ENCODE data around the gene HECW1. TPM values are rescaled to one million over a fixed set of nuclear protein-coding genes. Genes with fewer than 3 reads are reported as not detected.

The HECW1 gene
- total and polyA plus RNA-seq, 2 of the 8 experiments (the other 6 are each of a cell fraction or from before 2014, with no cell fraction given), result 2.9 to 12.7 TPM

- POLR2A ChIA-PET (ENCODE audit: partially characterized antibody), result no interaction called here
- Histone ChIP-seq H4K91ac (replicated peaks; ENCODE audit: insufficient read length, low read length) (no peak overlapping the region), H2AK5ac (ENCODE audit: low read depth, low read length) (no peak overlapping the region), H3K23me2 (ENCODE audit: low read depth, low read length) (no peaks in the 10 kb centered on the region), H3K56ac (replicated peaks; ENCODE audit: insufficient read length, low read depth, low read length) (no peak overlapping the region), H3K4me1 (replicated peaks in 1 of 4; ENCODE audit: control insufficient read depth in 3 of 4, insufficient read depth in 4 of 4, low read length in 3 of 4) (peaks cover 0 to 3% (median under 1%) of the 10 kb centered on the region in 4 experiments; a peak in 2 of 7 replicates), H3K4me3 (ENCODE audit: extremely low read depth in 1 of 4, insufficient read depth in 2 of 4, low read depth in 3 of 4, low read length in 4 of 4) (no peak overlapping the region), H3K14ac (ENCODE audit: insufficient read length) (no peak overlapping the region), H3K9me3 (ENCODE audit: insufficient read depth in 2 of 2, low read depth in 1 of 2, low read length in 1 of 2) (no peaks in the 10 kb centered on the region), H2BK120ac (replicated peaks; ENCODE audit: low read depth, low read length) (no peak overlapping the region), H2BK15ac (ENCODE audit: low read length) (no peak overlapping the region), H4K5ac (ENCODE audit: insufficient read length, low read depth, low read length) (no peak overlapping the region), H3K23ac (ENCODE audit: insufficient read length) (no peak overlapping the region), H3K36me3 (ENCODE audit: control insufficient read depth in 2 of 4, insufficient read depth in 4 of 4, low read length in 3 of 4) (no peaks in the 10 kb centered on the region), H3K79me2 (ENCODE audit: control insufficient read depth in 1 of 2, insufficient read depth in 2 of 2, low read length in 2 of 2) (peaks cover 0 to 64% of the 10 kb centered on the region in 2 experiments; a peak in 2 of 4 replicates), H3K27ac (ENCODE audit: low read depth, low read length) (no peak overlapping the region), H3K18ac (ENCODE audit: extremely low read depth, low read length) (no peak overlapping the region), H3K9ac (replicated peaks in 1 of 4; ENCODE audit: extremely low read depth in 1 of 4, low read depth in 3 of 4, low read length in 3 of 4) (no peak overlapping the region), H3K27me3 (replicated peaks in 1 of 4; ENCODE audit: control insufficient read depth in 3 of 4, extremely low read depth in 1 of 4, insufficient read depth in 3 of 4, low read length in 3 of 4) (no peaks in the 10 kb centered on the region), H2BK12ac (ENCODE audit: low read depth, low read length) (no peak overlapping the region), H3K4me2 (ENCODE audit: insufficient read depth in 1 of 2, low read depth in 2 of 2, low read length in 2 of 2) (no peak overlapping the region), H2BK5ac (ENCODE audit: low read depth, low read length) (no peak overlapping the region), H3K4ac (replicated peaks; ENCODE audit: insufficient read length, low read depth, low read length) (no peak overlapping the region), H2AFZ (ENCODE audit: low read length) (no peak overlapping the region), H3K79me1 (ENCODE audit: low read depth, low read length) (peaks cover 2% of the 10 kb centered on the region; the same call in 1 of the 2 replicates), H2BK20ac (ENCODE audit: low read length) (no peak overlapping the region), H4K8ac (ENCODE audit: extremely low read depth, insufficient read depth, low read length) (no peak overlapping the region), H4K20me1 (replicated peaks in 1 of 2; ENCODE audit: control insufficient read depth in 1 of 2, insufficient read depth in 2 of 2, low read length in 2 of 2) (peaks cover 2 to 3% of the 10 kb centered on the region in 2 experiments)
- CTCF ChIA-PET (ENCODE audit: partially characterized antibody), result interaction anchor here (1.0 to 1.4 kb wide), 3 partner anchors 8 to 247 kb away, joined by 3 to 6 read pairs (median 4); partner anchors contain the start of gene STK17A
- 91% methylated on average over 2 of the region's 2 CpGs; no CpG with 5 or more reads in 1 of the 2 experiments for WGBS, 2 experiments (ENCODE audit: extremely low coverage in 1 of 2, insufficient coverage in 1 of 2, insufficient read length in 1 of 2, insufficient replicate concordance in 2 of 2, low coverage in 1 of 2, low lambda C conversion rate in 2 of 2, missing lambda C conversion rate in 1 of 2)
- TF ChIP-seq CEBPB (IDR thresholded peaks at IDR 0.05; ENCODE audit: low read depth, low read length) (no peak), HDAC6 (IDR thresholded peaks at IDR 0.05; ENCODE audit: low read depth, low read length) (no peak), POU5F1 (IDR thresholded peaks at IDR 0.05; ENCODE audit: low read depth, low read length) (no peak), TAF1 (IDR thresholded peaks at IDR 0.05; ENCODE audit: low read depth, low read length) (no peak), KDM1A (IDR thresholded peaks at IDR 0.05; ENCODE audit: borderline replicate concordance, low read length) (no peak), TAF7 (optimal IDR thresholded peaks at IDR 0.05; ENCODE audit: borderline replicate concordance, low read depth, low read length) (no peak), SAP30 (IDR thresholded peaks at IDR 0.05; ENCODE audit: insufficient read depth, insufficient replicate concordance, low read length) (no peak), SP2 (IDR thresholded peaks at IDR 0.05; ENCODE audit: low read length) (no peak), E2F6 (IDR thresholded peaks at IDR 0.05) (no peak), SUZ12 (IDR thresholded peaks at IDR 0.05; ENCODE audit: low read length) (no peak), MAFK (IDR thresholded peaks at IDR 0.05; ENCODE audit: low read depth, low read length) (no peak)
- DNase-seq (ENCODE audit: low read depth in 1 of 2, low spot score in 2 of 2) (no peak), FAIRE-seq (no peak)
These were observed 478.6 kb downstream of the HECW1 start for GRCh38 chr7:43590862-43591557.

All from H1 (cell line).